Measurements from ENCODE around the gene RPS6KA4. TPM values are rescaled to one million over a fixed set of nuclear protein-coding genes. Genes with fewer than 3 reads are reported as not detected.

Gene RPS6KA4
- total RNA-seq, 1 donor from 2014 or later, result 3.2 TPM

DNA sequence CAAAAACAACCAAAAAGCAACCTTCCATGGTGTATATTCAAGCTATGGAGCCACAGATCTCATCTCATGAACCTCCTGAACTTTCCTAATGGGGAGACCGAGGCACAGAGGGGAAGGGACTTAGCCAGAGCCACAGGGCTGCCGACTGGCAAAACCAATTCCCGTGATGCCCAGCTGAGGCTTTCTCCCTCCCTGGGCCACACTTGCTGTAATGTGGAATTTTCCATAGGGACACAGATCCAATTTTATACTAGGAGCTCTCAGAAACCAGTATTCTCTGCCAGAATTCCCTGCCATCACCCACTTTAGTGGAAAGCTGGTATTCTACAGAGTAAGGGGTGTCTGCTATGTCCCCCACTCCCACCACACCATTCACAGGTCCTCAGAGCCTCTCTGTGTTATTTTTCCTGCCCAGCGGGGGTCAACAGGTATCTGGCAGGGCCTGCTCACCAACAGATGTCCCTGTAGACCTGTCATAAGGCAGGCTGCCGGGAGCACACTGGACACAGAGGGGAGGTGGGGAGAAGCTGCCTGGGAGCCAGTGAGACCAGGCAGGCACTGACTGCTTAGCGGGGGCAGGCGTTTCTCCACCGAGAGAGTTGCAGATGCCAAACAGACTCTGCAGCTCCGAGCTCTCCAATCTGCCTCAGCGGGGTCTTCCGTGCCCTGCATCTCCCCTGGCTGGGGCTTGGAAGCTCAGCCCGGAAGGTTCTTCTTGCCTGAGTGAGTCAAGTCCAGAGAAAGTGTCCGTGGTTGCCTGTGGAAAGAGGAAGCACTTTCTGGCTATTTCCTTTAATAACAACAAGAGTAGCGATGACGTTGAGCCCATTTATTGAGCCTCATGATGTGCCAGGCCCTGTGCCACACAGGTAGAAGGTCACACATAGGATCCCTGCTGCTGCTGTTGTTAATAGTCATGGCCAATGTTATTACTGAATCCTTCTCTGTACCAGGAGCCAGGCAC is 26.3 kb downstream of the RPS6KA4 start:
- no peak for DNase-seq
- Mint-ChIP-seq H3K36me3 (ENCODE audit: unreplicated experiment) (peaks cover 11% of the 10 kb centered on the region), H3K9me3 (ENCODE audit: unreplicated experiment) (no peaks in the 10 kb centered on the region), H3K27ac (ENCODE audit: unreplicated experiment) (peak overlapping the region; percentile 13), H3K27me3 (ENCODE audit: unreplicated experiment) (peaks cover 4% of the 10 kb centered on the region), H3K4me1 (ENCODE audit: low read depth, unreplicated experiment) (peaks cover 7% of the 10 kb centered on the region), H3K4me3 (ENCODE audit: unreplicated experiment) (no peak overlapping the region)
- TF ChIP-seq, protein P1, sequence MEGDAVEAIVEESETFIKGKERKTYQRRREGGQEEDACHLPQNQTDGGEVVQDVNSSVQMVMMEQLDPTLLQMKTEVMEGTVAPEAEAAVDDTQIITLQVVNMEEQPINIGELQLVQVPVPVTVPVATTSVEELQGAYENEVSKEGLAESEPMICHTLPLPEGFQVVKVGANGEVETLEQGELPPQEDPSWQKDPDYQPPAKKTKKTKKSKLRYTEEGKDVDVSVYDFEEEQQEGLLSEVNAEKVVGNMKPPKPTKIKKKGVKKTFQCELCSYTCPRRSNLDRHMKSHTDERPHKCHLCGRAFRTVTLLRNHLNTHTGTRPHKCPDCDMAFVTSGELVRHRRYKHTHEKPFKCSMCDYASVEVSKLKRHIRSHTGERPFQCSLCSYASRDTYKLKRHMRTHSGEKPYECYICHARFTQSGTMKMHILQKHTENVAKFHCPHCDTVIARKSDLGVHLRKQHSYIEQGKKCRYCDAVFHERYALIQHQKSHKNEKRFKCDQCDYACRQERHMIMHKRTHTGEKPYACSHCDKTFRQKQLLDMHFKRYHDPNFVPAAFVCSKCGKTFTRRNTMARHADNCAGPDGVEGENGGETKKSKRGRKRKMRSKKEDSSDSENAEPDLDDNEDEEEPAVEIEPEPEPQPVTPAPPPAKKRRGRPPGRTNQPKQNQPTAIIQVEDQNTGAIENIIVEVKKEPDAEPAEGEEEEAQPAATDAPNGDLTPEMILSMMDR (IDR thresholded peaks at IDR 0.05; ENCODE audit: partially characterized antibody, unreplicated experiment), result no peak

DNA sequence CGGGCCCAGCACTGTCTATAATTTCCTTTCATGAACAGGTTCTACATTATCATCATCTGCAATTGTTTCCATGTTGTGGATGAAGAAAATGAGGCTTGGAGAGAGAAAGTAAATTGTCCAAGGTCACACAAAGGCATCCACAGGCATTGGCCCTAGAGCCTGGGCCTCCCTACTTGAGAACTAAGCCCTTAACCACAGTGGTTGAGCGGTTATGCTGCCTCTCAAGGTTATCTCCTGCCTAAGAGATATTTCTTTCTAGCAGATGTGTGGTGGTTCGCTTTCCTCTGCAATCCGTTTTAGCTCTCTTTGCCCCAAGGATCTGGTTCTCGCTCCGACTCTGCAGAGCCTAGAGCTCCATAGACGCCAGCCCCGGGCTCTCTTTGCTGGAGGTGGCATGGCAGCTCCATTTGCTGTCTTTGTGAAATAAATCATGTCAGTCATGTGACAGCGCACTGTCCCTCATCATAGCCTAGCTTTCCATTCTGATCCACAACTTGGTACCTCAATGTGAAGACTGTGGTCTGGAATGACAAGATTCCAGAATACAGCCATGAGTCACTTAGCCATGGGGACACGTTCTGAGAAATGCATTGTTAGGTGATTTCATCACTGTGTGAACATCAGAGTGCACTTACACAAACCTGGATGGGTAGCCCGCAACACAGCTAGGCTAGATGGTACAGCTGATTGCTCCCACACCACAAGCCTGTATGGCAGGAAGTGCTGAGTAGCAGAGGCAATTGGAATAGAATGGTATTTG is 27.2 kb downstream of the RPS6KA4 start:
- Mint-ChIP-seq H3K27me3 (ENCODE audit: unreplicated experiment) (peaks cover 4% of the 10 kb centered on the region), H3K4me3 (ENCODE audit: unreplicated experiment) (no peak overlapping the region), H3K27ac (ENCODE audit: unreplicated experiment) (peak overlapping the region; percentile 9), H3K36me3 (ENCODE audit: unreplicated experiment) (peaks cover 12% of the 10 kb centered on the region), H3K4me1 (ENCODE audit: low read depth, unreplicated experiment) (peaks cover 7% of the 10 kb centered on the region), H3K9me3 (ENCODE audit: unreplicated experiment) (no peaks in the 10 kb centered on the region)
- TF ChIP-seq, protein P1 (IDR thresholded peaks at IDR 0.05; ENCODE audit: partially characterized antibody, unreplicated experiment), result no peak
- no peak for DNase-seq

DNA sequence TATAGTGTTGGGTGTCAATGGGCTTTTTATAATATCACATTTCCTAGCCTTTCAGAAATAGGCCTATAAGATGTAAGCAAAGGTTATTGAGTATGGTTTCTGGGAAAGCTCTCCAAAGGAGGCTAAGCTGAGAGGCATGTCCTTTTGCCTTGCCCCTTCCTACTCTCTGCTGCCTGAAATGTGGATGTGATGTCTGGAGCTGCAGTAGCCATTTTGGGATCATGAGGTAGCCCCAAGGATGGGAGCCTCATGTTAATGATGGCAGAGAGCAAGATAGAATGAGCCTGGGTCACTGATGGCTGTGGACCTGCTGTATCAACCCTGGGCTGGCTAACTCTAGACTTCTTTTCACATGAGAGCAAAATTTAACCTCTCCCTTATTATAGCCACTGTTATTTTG is 29.0 kb downstream of the RPS6KA4 start:
- H3K27ac Mint-ChIP-seq (ENCODE audit: unreplicated experiment), result no peak overlapping the region
- H3K4me1 Mint-ChIP-seq (ENCODE audit: low read depth, unreplicated experiment), result peaks cover 7% of the 10 kb centered on the region
- no peak for DNase-seq
- H3K27me3 Mint-ChIP-seq (ENCODE audit: unreplicated experiment), result peaks cover 4% of the 10 kb centered on the region
- peaks cover 12% of the 10 kb centered on the region for H3K36me3 Mint-ChIP-seq (ENCODE audit: unreplicated experiment)
- H3K4me3 Mint-ChIP-seq (ENCODE audit: unreplicated experiment), result no peak overlapping the region
- TF ChIP-seq, protein P1 (IDR thresholded peaks at IDR 0.05; ENCODE audit: partially characterized antibody, unreplicated experiment), result no peak
- no peaks in the 10 kb centered on the region for H3K9me3 Mint-ChIP-seq (ENCODE audit: unreplicated experiment)

DNA sequence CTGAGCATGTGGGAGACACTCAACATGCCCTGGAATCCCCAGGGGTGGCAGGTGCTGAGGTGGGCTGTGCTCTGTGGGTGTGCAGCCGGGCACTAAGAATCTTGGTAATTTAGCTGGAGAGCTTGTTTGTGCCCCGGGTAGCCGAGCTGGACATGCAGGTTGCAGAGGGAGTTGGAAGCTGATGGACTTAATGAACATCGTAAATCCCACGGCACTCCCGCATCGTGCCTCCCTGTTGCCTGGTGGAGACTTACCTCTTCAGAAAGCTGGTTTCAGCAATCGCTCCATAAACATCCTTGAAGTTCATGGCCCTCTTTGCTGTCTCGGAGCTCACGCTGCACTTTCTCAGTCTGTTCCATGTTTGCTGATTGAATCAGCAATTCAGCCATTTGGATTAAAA is 29.9 kb downstream of the RPS6KA4 start:
- DNase-seq, result no peak
- Mint-ChIP-seq H3K27me3 (ENCODE audit: unreplicated experiment) (peaks cover 4% of the 10 kb centered on the region), H3K4me1 (ENCODE audit: low read depth, unreplicated experiment) (peaks cover 7% of the 10 kb centered on the region), H3K36me3 (ENCODE audit: unreplicated experiment) (peaks cover 12% of the 10 kb centered on the region), H3K27ac (ENCODE audit: unreplicated experiment) (no peak overlapping the region), H3K9me3 (ENCODE audit: unreplicated experiment) (no peaks in the 10 kb centered on the region), H3K4me3 (ENCODE audit: unreplicated experiment) (no peak overlapping the region)
- TF ChIP-seq, protein P1 (IDR thresholded peaks at IDR 0.05; ENCODE audit: partially characterized antibody, unreplicated experiment), result no peak

All from glutamatergic neuron (in vitro differentiated cells).